Skin of body (tissue), 2 donors: ENCODE results near the gene ARPC5L. TPM values are rescaled to one million over a fixed set of nuclear protein-coding genes. Genes with fewer than 3 reads are reported as not detected.
"Not testable (repeated sequence)": the region's sequence is repeated elsewhere in the genome, so short reads cannot be mapped to it uniquely, and the experiment has no call there.

Experiments used
- DNase-seq: peaks from one replicate; lab custom pipeline; 2025; lab: John Stamatoyannopoulos, UW
- total RNA-seq: library from RNA; depleted of rRNA; stranded (reverse); fragments of >200 nt; gene quantifications from one replicate; pipeline ENCODE4 v1.2.3, GENCODE V29; 2014

ARPC5L gene
- total RNA-seq = 13.0 TPM

GRCh38 chr9:124861342-124862229, at the start of gene ARPC5L, which contains the start of gene RPL35:
Gene ARPC5L, plus strand, starts transcription at chr9:124862130. Its CDS starts 7,161 bp downstream, at chr9:124869291.
Gene RPL35, minus strand, starts transcription at chr9:124861957. Its CDS starts 45 bp downstream, at chr9:124861912.
- DNase-seq = peak; percentile 94

GRCh38 chr9:124812441-124812876, 49.5 kb upstream of the ARPC5L start:
- DNase-seq = peak; percentile 75

GRCh38 chr9:124813041-124813440, 48.9 kb upstream of the ARPC5L start:
- no peak for DNase-seq

- no peak for DNase-seq
Observed at GRCh38 chr9:124813501-124814163, 48.3 kb upstream of the ARPC5L start.

GRCh38 chr9:124814164-124814535, 47.8 kb upstream of the ARPC5L start:
- DNase-seq = no peak

GRCh38 chr9:124815601-124816000, 46.3 kb upstream of the ARPC5L start:
- no peak for DNase-seq

GRCh38 chr9:124818431-124819281, 43.3 kb upstream of the ARPC5L start:
- DNase-seq = no peak

- DNase-seq = no peak
Observed at GRCh38 chr9:124820698-124821623, 41.0 kb upstream of the ARPC5L start.

GRCh38 chr9:124828489-124829333, 33.2 kb upstream of the ARPC5L start:
- DNase-seq = peak; percentile 20

GRCh38 chr9:124829334-124829669, 32.6 kb upstream of the ARPC5L start:
- DNase-seq = no peak

GRCh38 chr9:124830593-124830992, 31.3 kb upstream of the ARPC5L start:
- no peak for DNase-seq

- DNase-seq = no peak
Observed at GRCh38 chr9:124831642-124832364, 30.1 kb upstream of the ARPC5L start.

GRCh38 chr9:124834591-124834990, 27.3 kb upstream of the ARPC5L start:
- no peak for DNase-seq

GRCh38 chr9:124835026-124835557, 26.8 kb upstream of the ARPC5L start:
- no peak for DNase-seq

GRCh38 chr9:124838132-124838531, 23.8 kb upstream of the ARPC5L start:
- not testable (repeated sequence) for DNase-seq

GRCh38 chr9:124838567-124839275, 23.2 kb upstream of the ARPC5L start:
- not testable (repeated sequence) for DNase-seq

- DNase-seq = no peak
Observed at GRCh38 chr9:124839612-124840299, 22.2 kb upstream of the ARPC5L start.
